HUDEP-2 (cell line): ENCODE measurements around the gene HSD11B1.
A peak's percentile ranks its signal among the peaks of the same experiment; 100 is the strongest.

Experiments
- DNase-seq, 76 experiments: peaks; one replicate each; lab custom pipeline; 2025; ENCODE audit not compliant: unreplicated experiment in 76 of 76; lab: John Stamatoyannopoulos, UW

HSD11B1 gene

GRCh38 chr1:209704584-209704983, at the start of gene HSD11B1:
TSS of gene HSD11B1 (plus strand) at chr1:209704846. CDS start at chr1:209704943, 97 bp downstream.
- no peak for DNase-seq

- no peak for DNase-seq
These were observed 49.0 kb upstream of the HSD11B1 start for GRCh38 chr1:209655411-209656231.

GRCh38 chr1:209657140-209657879, 47.3 kb upstream of the HSD11B1 start:
- DNase-seq = no peak

GRCh38 chr1:209657918-209658317, 46.7 kb upstream of the HSD11B1 start:
- DNase-seq = no peak

- no peak for DNase-seq
These were observed 44.7 kb upstream of the HSD11B1 start for GRCh38 chr1:209659909-209660308.

- DNase-seq = no peak
These were observed 43.6 kb upstream of the HSD11B1 start for GRCh38 chr1:209661071-209661470.

- no peak for DNase-seq
These were observed 41.7 kb upstream of the HSD11B1 start for GRCh38 chr1:209662879-209663327.

GRCh38 chr1:209667103-209667502, 37.5 kb upstream of the HSD11B1 start:
- no peak for DNase-seq

- DNase-seq = no peak
These were observed 36.9 kb upstream of the HSD11B1 start for GRCh38 chr1:209667708-209668107.

GRCh38 chr1:209670441-209671082, 34.1 kb upstream of the HSD11B1 start:
- no peak for DNase-seq

GRCh38 chr1:209672705-209673630, 31.7 kb upstream of the HSD11B1 start:
- no peak for DNase-seq

- no peak for DNase-seq
These were observed 30.8 kb upstream of the HSD11B1 start for GRCh38 chr1:209673631-209674417.

- DNase-seq = peak in 1 of 76 experiments; percentile 1
These were observed 29.6 kb upstream of the HSD11B1 start, which contains the start of gene G0S2 for GRCh38 chr1:209674957-209675564. TSS of gene G0S2 (plus strand) at chr1:209675412. CDS start at chr1:209675685, 273 bp downstream.

- DNase-seq = no peak
These were observed 29.0 kb upstream of the HSD11B1 start for GRCh38 chr1:209675565-209676154.

- no peak for DNase-seq
These were observed 25.6 kb upstream of the HSD11B1 start for GRCh38 chr1:209678981-209679539.

GRCh38 chr1:209685821-209686220, 18.8 kb upstream of the HSD11B1 start:
- DNase-seq = no peak

GRCh38 chr1:209686322-209686721, 18.3 kb upstream of the HSD11B1 start:
- DNase-seq = peak in 2 of 76 experiments; percentile 16 to 25

GRCh38 chr1:209688746-209689234, 15.9 kb upstream of the HSD11B1 start:
- DNase-seq = peak in 4 of 76 experiments; percentile 2 to 8 (median 4)
